Measurements from ENCODE around the gene MAN2B2. TPM values are rescaled to one million over a fixed set of nuclear protein-coding genes. Genes with fewer than 3 reads are reported as not detected.
A peak's percentile ranks its signal among the peaks of the same experiment; 100 is the strongest.

MAN2B2 gene
- total and polyA plus RNA-seq, 5 donors from 2014 or later, result 15.6 to 43.8 (median 23.1) TPM

- peaks cover 0 to 9% (median 0%) of the 10 kb centered on the region in 7 donors for H3K9me3 Mint-ChIP-seq
Measured at GRCh38 chr4:6555519-6555918, 19.5 kb upstream of the MAN2B2 start.

DNA sequence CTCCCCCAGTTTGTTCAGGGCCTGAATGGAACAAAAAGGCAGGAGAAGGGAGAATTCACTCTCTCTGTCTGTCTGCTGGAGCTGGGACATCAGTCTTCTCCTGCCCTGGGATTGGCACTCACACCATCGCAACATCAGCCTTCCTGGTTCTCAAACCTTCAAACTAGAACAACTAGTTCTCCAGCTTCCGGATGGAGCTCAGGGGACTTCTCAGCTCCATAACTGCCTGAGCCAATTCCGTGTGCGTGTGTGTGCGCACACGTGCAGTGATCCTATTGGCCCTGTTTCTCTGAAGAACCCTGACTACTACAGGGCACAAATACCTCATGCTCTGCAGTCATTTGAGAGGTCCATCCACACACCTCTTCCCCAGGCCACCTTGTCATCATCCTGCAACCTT is 18.7 kb upstream of the MAN2B2 start:
- Histone ChIP-seq H3K27me3 (ENCODE audit: control insufficient read depth, insufficient read depth, low read length) (peaks cover 3% of the 10 kb centered on the region), H3K36me3 (ENCODE audit: control insufficient read depth, insufficient read depth, low read length) (no peaks in the 10 kb centered on the region), H3K4me1 (ENCODE audit: control insufficient read depth, insufficient read depth, low read length, poor library complexity, severe bottlenecking) (no peaks in the 10 kb centered on the region), H3K4me3 (ENCODE audit: low read depth, low read length) (no peak overlapping the region), H3K27ac (ENCODE audit: insufficient read depth, low read length, poor library complexity, severe bottlenecking) (no peak overlapping the region), H3K9me3 (ENCODE audit: control insufficient read depth in 2 of 2, low read length in 2 of 2) (peaks cover 0 to 10% of the 10 kb centered on the region in 2 experiments)
- H3K27me3 Mint-ChIP-seq, result peaks cover 49% of the 10 kb centered on the region
- H3K4me3 Mint-ChIP-seq, result no peak overlapping the region
- ATAC-seq (ENCODE audit: low read depth in 2 of 2) (no peak), DNase-seq (no peak)
- no peaks in the 10 kb centered on the region for H3K36me3 Mint-ChIP-seq
- H3K27ac Mint-ChIP-seq, result no peak overlapping the region
- no peaks in the 10 kb centered on the region for H3K4me1 Mint-ChIP-seq
- peaks cover 0 to 9% (median 0%) of the 10 kb centered on the region in 7 donors for H3K9me3 Mint-ChIP-seq

More at GRCh38 chr4:6555519-6555918, 19.5 kb upstream of the MAN2B2 start:
- Mint-ChIP-seq H3K36me3 (no peaks in the 10 kb centered on the region), H3K27ac (no peak overlapping the region), H3K4me1 (no peaks in the 10 kb centered on the region), H3K4me3 (no peak overlapping the region), H3K27me3 (peaks cover 47% of the 10 kb centered on the region)
- Histone ChIP-seq H3K27ac (ENCODE audit: insufficient read depth, low read length, poor library complexity, severe bottlenecking) (no peak overlapping the region), H3K27me3 (ENCODE audit: control insufficient read depth, insufficient read depth, low read length) (peaks cover under 1% of the 10 kb centered on the region), H3K9me3 (ENCODE audit: control insufficient read depth in 2 of 2, low read length in 2 of 2) (peaks cover 1 to 10% of the 10 kb centered on the region in 2 experiments), H3K4me3 (ENCODE audit: low read depth, low read length) (no peak overlapping the region), H3K36me3 (ENCODE audit: control insufficient read depth, insufficient read depth, low read length) (no peaks in the 10 kb centered on the region), H3K4me1 (ENCODE audit: control insufficient read depth, insufficient read depth, low read length, poor library complexity, severe bottlenecking) (no peaks in the 10 kb centered on the region)
- DNase-seq, result no peak
- no peak for ATAC-seq (ENCODE audit: low read depth in 2 of 2)

DNA sequence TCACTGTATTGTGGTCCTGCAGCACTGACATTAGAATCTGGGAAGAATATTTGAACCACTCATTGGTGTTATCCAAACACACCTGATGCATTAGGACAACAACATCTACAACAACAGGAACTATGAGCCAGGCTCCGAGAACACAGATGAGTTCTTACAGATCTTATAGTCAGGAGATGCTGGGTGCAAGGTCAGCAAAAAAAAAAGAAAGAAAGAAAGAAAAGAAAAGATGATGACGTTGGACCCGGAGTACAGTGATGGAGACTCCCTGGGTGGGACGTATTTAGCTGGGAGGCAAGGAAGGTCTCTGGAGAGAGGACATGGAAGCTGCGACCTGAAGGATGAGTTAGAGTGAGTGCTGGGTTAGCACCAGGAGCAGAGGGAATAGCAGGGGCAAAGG is 17.8 kb upstream of the MAN2B2 start:
- Mint-ChIP-seq H3K4me1 (peaks cover 0 to 9% (median 0%) of the 10 kb centered on the region in 4 donors), H3K36me3 (no peaks in the 10 kb centered on the region), H3K27ac (no peak overlapping the region), H3K27me3 (peaks cover 50% of the 10 kb centered on the region), H3K4me3 (no peak overlapping the region), H3K9me3 (peaks cover 0 to 6% (median 0%) of the 10 kb centered on the region in 7 donors)
- Histone ChIP-seq H3K9me3 (ENCODE audit: control insufficient read depth in 2 of 2, low read length in 2 of 2) (peaks cover 0 to under 1% of the 10 kb centered on the region in 2 experiments), H3K4me1 (ENCODE audit: control insufficient read depth, insufficient read depth, low read length, poor library complexity, severe bottlenecking) (no peaks in the 10 kb centered on the region), H3K27ac (ENCODE audit: insufficient read depth, low read length, poor library complexity, severe bottlenecking) (no peak overlapping the region), H3K36me3 (ENCODE audit: control insufficient read depth, insufficient read depth, low read length) (no peaks in the 10 kb centered on the region), H3K4me3 (ENCODE audit: low read depth, low read length) (no peak overlapping the region), H3K27me3 (ENCODE audit: control insufficient read depth, insufficient read depth, low read length) (peaks cover 8% of the 10 kb centered on the region)
- no peak for DNase-seq
- no peak for ATAC-seq (ENCODE audit: low read depth in 2 of 2)

- no peak overlapping the region for H3K27ac ChIP-seq (ENCODE audit: insufficient read depth, low read length, poor library complexity, severe bottlenecking)
- Mint-ChIP-seq H3K4me3 (no peak overlapping the region), H3K27me3 (peaks cover 49% of the 10 kb centered on the region), H3K36me3 (no peaks in the 10 kb centered on the region), H3K4me1 (peaks cover 0 to 14% (median 0%) of the 10 kb centered on the region in 4 donors), H3K27ac (no peak overlapping the region), H3K9me3 (peaks cover 0 to 5% (median 0%) of the 10 kb centered on the region in 7 donors)
- ATAC-seq (ENCODE audit: low read depth in 2 of 2) (no peak), DNase-seq (no peak)
- H3K36me3 ChIP-seq (ENCODE audit: control insufficient read depth, insufficient read depth, low read length), result no peaks in the 10 kb centered on the region
- H3K4me3 ChIP-seq (ENCODE audit: low read depth, low read length), result no peak overlapping the region
- H3K27me3 ChIP-seq (ENCODE audit: control insufficient read depth, insufficient read depth, low read length), result peaks cover 8% of the 10 kb centered on the region
- H3K4me1 ChIP-seq (ENCODE audit: control insufficient read depth, insufficient read depth, low read length, poor library complexity, severe bottlenecking), result peaks cover 3% of the 10 kb centered on the region
- H3K9me3 ChIP-seq (ENCODE audit: control insufficient read depth in 2 of 2, low read length in 2 of 2), result no peaks in the 10 kb centered on the region
Measured at GRCh38 chr4:6557856-6558255, 17.1 kb upstream of the MAN2B2 start.

- H3K27me3 ChIP-seq (ENCODE audit: control insufficient read depth, insufficient read depth, low read length), result peaks cover 8% of the 10 kb centered on the region
- ATAC-seq (ENCODE audit: low read depth in 2 of 2) (no peak), DNase-seq (no peak)
- H3K27ac ChIP-seq (ENCODE audit: insufficient read depth, low read length, poor library complexity, severe bottlenecking), result no peak overlapping the region
- H3K27me3 Mint-ChIP-seq, result peaks cover 56% of the 10 kb centered on the region
- H3K9me3 ChIP-seq (ENCODE audit: control insufficient read depth in 2 of 2, low read length in 2 of 2), result no peaks in the 10 kb centered on the region
- H3K4me1 ChIP-seq (ENCODE audit: control insufficient read depth, insufficient read depth, low read length, poor library complexity, severe bottlenecking), result peaks cover 14% of the 10 kb centered on the region
- no peak overlapping the region for H3K4me3 ChIP-seq (ENCODE audit: low read depth, low read length)
- H3K27ac Mint-ChIP-seq, result no peak overlapping the region
- peaks cover 0 to 14% (median 2%) of the 10 kb centered on the region in 4 donors for H3K4me1 Mint-ChIP-seq
- H3K9me3 Mint-ChIP-seq, result peaks cover 0 to 5% (median 0%) of the 10 kb centered on the region in 7 donors
- H3K36me3 ChIP-seq (ENCODE audit: control insufficient read depth, insufficient read depth, low read length), result no peaks in the 10 kb centered on the region
- no peak overlapping the region for H3K4me3 Mint-ChIP-seq
- H3K36me3 Mint-ChIP-seq, result no peaks in the 10 kb centered on the region
Measured at GRCh38 chr4:6560416-6561172, 14.4 kb upstream of the MAN2B2 start.

DNA sequence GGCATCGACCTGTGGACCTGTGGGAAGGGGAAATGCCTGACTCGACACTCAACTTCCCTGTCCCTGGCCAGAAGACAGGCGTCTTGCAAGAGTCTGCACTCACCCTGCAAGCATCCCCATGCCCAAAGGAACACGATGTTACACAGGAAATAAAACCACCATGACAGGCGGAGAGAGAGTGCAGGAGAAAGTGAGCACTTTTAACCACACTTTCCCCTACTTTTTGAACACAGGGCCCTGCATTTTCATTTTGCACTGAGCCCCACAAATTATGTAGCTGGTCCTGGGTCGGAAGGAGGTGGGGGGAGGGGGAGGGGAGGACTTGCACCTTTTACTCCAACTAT is 13.8 kb upstream of the MAN2B2 start:
- peaks cover 61% of the 10 kb centered on the region for H3K27me3 Mint-ChIP-seq
- H3K36me3 ChIP-seq (ENCODE audit: control insufficient read depth, insufficient read depth, low read length), result no peaks in the 10 kb centered on the region
- no peaks in the 10 kb centered on the region for H3K36me3 Mint-ChIP-seq
- H3K9me3 ChIP-seq (ENCODE audit: control insufficient read depth in 2 of 2, low read length in 2 of 2), result no peaks in the 10 kb centered on the region
- peaks cover 8% of the 10 kb centered on the region for H3K27me3 ChIP-seq (ENCODE audit: control insufficient read depth, insufficient read depth, low read length)
- peaks cover 0 to 14% (median 2%) of the 10 kb centered on the region in 4 donors for H3K4me1 Mint-ChIP-seq
- DNase-seq (no peak), ATAC-seq (ENCODE audit: low read depth in 2 of 2) (no peak)
- no peak overlapping the region for H3K27ac Mint-ChIP-seq
- H3K4me3 Mint-ChIP-seq, result no peak overlapping the region
- H3K4me1 ChIP-seq (ENCODE audit: control insufficient read depth, insufficient read depth, low read length, poor library complexity, severe bottlenecking), result peaks cover 14% of the 10 kb centered on the region
- H3K9me3 Mint-ChIP-seq, result peaks cover 0 to 5% (median 0%) of the 10 kb centered on the region in 7 donors
- H3K4me3 ChIP-seq (ENCODE audit: low read depth, low read length), result no peak overlapping the region
- H3K27ac ChIP-seq (ENCODE audit: insufficient read depth, low read length, poor library complexity, severe bottlenecking), result no peak overlapping the region

DNA sequence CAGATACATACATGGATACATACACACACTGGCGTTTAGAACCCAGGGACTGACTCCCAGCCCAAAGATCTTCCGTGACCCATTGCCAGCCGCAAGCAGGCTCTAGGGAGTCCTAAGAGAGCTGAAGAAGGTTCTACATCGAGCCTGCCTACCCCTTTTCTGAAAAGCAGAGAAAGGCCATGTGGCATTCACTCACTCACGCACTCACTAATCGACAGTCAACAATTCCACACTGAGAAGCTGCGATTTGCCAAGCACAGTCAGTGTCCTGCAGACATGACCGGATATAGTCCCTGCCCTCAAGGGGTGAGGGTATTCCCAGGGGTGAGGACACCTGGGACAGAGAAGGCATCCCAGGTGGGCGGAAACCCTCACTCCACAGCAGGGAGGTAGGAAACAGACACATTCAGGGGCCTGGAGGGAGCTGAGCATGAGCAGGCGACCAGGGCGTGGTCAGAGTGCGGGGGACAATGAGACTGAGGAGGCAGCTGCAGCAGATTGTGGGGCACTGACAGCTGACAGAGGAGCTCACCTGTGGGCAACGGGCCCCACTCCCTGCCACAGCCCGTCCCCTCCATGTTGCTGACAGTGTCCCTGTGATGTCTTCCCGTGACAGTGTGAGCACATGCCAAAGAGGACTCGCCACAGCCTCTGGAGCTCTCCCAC is 13.2 kb upstream of the MAN2B2 start:
- no peaks in the 10 kb centered on the region for H3K36me3 ChIP-seq (ENCODE audit: control insufficient read depth, insufficient read depth, low read length)
- H3K27me3 Mint-ChIP-seq, result peaks cover 56% of the 10 kb centered on the region

More for the DNA sequence above, 13.2 kb upstream of the MAN2B2 start:
- no peak for DNase-seq
- Histone ChIP-seq H3K9me3 (ENCODE audit: control insufficient read depth in 2 of 2, low read length in 2 of 2) (no peaks in the 10 kb centered on the region), H3K4me1 (ENCODE audit: control insufficient read depth, insufficient read depth, low read length, poor library complexity, severe bottlenecking) (peaks cover 14% of the 10 kb centered on the region), H3K4me3 (ENCODE audit: low read depth, low read length) (no peak overlapping the region), H3K27ac (ENCODE audit: insufficient read depth, low read length, poor library complexity, severe bottlenecking) (no peak overlapping the region), H3K27me3 (ENCODE audit: control insufficient read depth, insufficient read depth, low read length) (peaks cover 8% of the 10 kb centered on the region)
- H3K4me1 Mint-ChIP-seq, result peaks cover 0 to 14% (median 2%) of the 10 kb centered on the region in 4 donors
- no peaks in the 10 kb centered on the region for H3K36me3 Mint-ChIP-seq
- peak overlapping the region in 2 of 4 donors; percentile 50 to 80 for H3K4me3 Mint-ChIP-seq
- no peak for ATAC-seq (ENCODE audit: low read depth in 2 of 2)
- peaks cover 0 to 4% (median 0%) of the 10 kb centered on the region in 7 donors for H3K9me3 Mint-ChIP-seq
- H3K27ac Mint-ChIP-seq, result no peak overlapping the region

Measured in CD4-positive, CD25-positive, alpha-beta regulatory T cell (primary cell).